GM08714 (cell line): ENCODE data around the gene TMEM132D.

Source experiments
- H3K4me3 ChIP-seq: fragments of 200-500 bp; sonication (Bioruptor generic); 2 replicates; pipeline ENCODE4 v1.5.1; 2014; ENCODE audit warnings: mild to moderate bottlenecking, low read length, inconsistent platforms
- ZNF274 ChIP-seq: IDR thresholded peaks from 2 replicates; pipeline ENCODE4 v1.6.1; 2012; ENCODE audit warnings: mild to moderate bottlenecking, low read depth, low read length

TMEM132D gene

DNA sequence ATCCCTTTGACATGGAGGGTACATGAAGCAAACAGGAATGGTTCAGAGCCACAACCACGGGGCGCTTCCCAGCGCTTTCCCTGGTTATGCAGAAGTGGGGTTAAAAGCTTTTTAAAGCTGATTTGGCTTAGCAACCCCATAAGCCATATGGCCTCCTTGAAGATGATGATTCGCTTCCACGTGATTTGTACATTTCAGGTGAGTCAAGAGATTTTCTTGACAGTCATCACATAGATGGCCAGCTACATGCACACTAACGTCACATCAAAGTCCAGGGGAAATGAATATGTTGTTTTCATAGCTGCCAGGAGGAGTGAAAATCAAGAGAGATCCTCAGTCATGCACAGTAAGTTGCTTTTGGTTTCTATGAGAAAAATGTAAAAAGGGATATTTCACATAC is 309.7 kb downstream of the TMEM132D start:
- H3K4me3 ChIP-seq: no peak overlapping the region
- no peak for TF ChIP-seq ZNF274

DNA sequence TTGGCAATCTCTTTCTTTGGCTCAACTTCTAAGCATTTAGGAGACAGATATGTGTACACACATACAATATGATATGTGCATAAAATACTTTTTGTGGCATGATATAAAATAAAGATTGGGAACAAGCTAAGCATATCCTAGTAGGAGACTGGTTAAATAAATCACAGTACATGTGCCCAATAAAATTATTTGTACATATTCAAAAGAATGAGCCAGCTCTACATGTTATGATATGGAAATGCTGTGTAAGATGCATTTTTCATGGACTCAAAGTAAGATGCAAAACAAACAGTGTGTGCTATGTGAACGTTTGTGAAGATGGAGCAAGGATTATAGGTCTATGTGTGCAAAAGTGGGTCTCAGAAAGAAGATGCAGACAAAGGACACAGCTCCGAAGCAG is 311.4 kb downstream of the TMEM132D start:
- TF ChIP-seq ZNF274: no peak

DNA sequence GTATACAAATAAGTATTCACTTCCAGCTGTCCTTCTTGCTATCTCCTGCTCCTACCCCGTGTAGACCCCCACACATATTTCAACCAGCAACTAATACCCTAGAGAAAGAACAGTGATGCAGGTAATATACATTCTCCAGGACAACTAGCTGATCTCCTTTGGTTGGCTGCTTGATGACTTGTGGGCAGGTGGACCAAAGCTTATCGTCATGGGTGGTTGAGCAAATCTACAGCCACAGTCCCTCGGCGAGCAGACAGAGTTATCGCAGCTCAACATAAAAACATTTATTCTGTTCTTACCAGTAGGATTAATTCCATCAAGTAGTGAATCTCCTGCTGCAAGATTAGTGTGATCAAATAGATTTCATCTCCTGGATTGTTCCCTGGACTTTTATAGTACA is 314.3 kb downstream of the TMEM132D start:
- TF ChIP-seq ZNF274: no peak
- H3K4me3 ChIP-seq: no peak overlapping the region

More for the DNA sequence above, 311.4 kb downstream of the TMEM132D start:
- H3K4me3 ChIP-seq: no peak overlapping the region

DNA sequence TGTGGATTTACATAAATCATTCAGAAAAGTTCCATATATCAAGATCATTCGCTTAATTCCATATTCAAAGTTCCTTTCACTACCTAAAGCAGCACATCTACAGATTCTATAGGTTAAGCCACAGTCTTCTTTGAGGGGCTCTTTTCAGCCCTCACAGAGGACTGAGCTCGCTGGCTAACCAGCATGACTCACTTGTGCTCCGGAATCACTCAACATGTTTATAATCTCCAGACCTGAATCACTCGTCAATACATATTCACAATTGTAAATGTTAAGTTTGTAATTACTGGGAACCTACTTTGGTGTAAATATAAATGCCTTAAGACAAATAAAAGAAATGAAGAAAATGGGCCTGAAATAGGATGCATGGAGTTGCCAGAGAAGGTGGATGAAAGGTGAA is 315.7 kb downstream of the TMEM132D start:
- H3K4me3 ChIP-seq: no peak overlapping the region
- TF ChIP-seq ZNF274: no peak

DNA sequence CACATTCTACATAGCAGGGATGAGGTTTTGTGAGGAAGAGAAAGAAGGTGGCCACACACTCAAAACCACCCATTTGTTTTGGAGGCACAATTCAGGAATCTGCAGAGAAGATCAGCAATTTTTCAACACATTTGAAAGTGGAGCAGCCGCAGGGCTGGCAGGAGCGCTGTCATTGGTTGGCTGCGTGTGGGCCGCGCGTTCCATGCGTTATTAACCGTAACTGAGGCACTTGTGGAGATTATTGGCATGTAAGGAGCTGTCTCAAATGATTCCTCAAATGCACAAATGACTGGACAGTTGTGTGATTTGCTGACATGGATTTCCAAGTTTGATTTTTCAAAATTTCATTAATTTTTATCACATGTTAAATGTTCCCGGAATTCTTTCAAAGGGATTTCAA is 318.5 kb downstream of the TMEM132D start:
- TF ChIP-seq ZNF274: no peak
- H3K4me3 ChIP-seq: no peak overlapping the region

DNA sequence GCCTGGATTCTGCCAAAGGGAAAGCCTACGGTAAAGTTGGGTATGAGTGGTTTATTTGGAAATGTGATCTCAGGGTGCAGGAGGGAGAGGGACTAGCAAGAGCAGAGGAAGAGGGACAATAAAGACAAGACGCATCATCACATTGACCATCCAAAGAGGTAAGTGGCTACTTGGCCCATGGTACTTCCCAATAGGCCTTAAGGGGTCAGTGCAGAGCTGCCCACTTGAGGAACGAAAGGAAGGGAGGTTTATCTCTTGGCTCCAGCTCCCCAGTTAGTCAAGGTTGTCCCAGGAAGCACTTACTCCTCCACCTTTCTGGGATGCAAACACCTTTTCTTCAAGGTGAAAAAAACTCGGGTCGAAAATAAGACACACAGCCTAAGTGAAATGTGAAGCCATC is 323.9 kb downstream of the TMEM132D start:
- TF ChIP-seq ZNF274: no peak
- no peak overlapping the region for H3K4me3 ChIP-seq

DNA sequence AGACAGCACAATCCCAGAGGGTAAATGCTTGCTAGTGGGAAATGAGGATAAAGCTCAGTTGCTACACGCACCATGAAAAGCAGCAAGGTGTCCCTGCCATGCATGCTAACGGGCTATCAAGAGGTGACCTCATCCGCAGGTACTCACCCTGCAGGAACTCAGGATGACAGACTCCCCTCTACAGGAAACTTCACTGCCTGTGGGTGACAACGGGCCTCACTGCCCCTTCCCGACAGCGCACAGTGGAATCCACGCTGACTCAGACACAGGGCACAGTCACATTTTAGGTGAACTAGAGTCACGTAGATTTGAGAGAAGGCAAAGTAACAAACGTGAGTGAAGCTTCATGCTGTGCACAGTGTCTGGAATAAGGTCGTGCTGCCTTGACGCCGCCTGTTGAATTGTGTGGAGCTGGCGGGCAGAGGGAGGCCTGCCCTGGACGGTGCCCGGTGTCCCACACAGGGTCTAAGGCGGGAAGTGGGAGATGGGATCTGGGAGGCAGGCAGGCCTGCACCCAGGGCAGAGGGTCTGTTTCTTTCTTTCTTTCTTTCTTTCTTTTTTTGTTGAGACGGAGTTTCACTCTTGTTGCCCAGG is 331.8 kb downstream of the TMEM132D start:
- no peak for TF ChIP-seq ZNF274
- H3K4me3 ChIP-seq: no peak overlapping the region

DNA sequence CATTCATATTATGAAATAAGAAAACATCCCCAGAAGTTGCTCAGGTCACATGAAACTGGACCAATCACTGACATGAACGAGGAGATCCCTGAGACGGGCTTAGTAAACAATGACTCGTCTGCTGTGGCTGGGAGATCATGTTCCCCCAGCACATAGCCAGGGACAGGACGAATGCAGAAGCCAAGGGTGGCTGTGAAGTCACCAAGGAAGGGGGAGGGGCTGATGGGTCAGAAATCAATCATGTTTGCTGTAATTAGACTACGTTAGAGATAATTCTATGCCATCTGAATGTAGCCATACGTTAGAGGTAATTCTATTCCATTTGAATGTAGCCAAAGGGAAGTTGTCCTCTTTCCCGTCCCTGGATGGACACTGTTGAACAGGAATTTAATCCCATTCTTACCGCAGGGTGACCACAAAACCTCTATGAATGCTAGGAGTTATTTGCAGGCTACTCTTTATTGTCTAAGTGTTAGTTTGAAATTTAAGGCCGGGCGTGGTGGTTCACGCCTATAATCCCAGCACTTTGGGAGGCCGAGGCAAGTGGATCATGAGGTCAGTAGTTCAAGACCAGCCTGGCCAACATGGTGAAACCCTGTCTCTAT is 332.9 kb downstream of the TMEM132D start:
- TF ChIP-seq ZNF274: no peak
- no peak overlapping the region for H3K4me3 ChIP-seq

DNA sequence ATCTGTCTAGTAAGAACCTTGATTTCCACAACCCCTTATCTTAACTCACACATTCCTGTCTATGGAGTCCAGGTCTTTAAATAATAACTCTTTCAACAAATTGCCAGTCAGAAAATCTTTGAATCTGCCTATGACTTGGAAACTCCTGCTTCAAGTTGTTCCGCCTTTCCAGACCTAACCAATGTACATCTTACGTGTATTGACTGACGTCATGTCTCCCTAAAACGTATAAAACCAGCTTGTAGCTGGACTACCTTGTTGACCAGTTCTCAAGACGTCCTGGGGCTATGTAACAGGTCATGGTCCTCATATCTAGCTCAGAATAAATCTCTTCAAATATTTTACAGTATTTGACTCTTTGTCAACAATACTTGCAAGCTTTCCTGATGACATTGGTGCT is 337.0 kb downstream of the TMEM132D start:
- no peak for TF ChIP-seq ZNF274
- H3K4me3 ChIP-seq: no peak overlapping the region

DNA sequence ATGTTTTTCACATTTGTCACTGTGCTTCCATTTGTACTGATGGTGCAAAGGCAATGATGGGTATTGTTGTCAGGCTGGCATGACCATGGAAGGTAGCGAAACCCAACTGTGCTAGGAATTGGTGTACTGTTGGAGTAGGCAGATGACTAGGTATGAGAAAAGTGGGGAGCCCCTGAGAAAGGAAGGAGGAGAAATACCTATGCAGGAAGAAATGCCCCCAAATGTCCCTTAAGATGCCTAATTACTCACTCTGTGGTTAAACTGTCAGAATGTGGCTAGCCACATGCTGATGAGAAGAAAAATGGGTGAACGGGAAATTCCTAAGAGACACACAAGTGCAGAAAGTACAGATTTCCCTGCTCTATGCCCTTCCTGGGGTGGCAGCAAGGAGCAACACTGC is 339.1 kb downstream of the TMEM132D start:
- TF ChIP-seq ZNF274: no peak
- no peak overlapping the region for H3K4me3 ChIP-seq

DNA sequence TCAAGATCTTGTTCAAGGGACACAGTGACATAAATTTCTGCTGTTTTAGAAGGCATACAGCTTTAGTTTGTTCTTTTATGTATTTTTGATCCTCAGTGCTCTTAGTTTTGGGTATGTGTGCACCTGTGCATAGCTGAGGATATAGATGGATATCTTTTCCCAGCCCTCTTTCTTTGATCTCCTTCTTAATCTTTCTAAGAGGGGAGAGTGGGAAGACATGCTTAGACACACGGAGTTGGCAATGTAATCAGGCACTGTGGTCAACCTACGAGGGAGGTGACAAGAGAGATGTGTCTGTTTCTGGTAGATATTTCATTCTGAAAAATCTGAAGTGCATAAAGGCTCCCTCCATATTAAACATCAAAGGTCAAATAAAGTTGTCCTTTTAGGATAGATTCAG is 340.6 kb downstream of the TMEM132D start:
- H3K4me3 ChIP-seq: no peak overlapping the region
- no peak for TF ChIP-seq ZNF274

DNA sequence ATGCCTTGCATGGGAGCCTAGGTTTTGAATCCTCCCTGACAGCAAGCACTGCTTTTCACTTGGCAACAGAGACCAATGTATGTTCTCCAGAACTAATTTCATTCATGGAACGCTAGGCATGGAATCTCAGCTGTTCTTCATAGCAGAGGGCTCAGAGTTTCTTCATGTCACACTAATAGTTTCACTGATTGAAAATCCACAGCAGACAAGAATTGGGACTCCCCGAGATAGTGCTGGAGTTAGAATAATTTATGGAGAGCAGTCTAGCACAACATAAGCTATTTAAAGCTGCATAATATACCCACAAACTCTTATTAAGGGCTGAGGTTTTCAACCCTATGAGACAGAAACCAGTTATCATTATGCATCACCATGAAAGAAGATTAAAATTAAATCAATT is 342.5 kb downstream of the TMEM132D start:
- no peak for TF ChIP-seq ZNF274
- H3K4me3 ChIP-seq: no peak overlapping the region

DNA sequence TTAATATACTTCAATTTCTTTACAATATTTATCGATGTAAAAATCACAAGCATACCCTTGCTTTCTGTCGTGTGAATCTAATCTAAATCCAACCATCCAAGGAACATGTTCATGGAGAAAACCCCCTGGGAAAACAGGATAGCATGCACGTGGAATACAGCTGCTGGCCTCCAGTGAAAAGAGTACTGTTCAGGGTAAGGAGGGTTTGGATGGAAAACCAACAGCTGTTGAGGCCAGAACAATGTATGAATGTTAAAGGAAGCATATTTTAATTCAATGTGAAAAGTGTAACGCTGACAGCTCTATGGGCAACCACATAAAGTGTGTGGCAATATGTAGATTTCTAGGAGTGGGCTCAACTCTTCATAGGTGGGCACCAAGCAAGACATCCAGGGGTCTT is 344.0 kb downstream of the TMEM132D start:
- H3K4me3 ChIP-seq: no peak overlapping the region
- no peak for TF ChIP-seq ZNF274

DNA sequence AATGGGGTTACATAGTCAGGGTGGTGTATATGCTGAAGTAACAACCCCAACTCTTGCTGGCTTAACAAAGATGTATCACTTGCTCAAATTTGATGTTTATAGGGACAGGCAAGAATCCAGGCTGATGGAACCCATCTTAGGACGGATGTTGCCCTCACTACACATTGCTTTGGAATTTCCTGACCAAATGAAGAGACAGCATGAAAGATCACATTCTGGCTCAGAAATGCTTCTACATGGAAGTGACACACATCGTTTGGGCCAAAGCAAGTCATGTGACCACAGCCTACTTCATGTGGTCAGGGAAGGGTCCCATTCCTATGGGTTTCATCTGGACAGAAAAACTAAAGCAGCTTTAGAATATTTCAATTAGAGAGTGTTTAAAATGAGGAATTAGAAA is 345.8 kb downstream of the TMEM132D start:
- H3K4me3 ChIP-seq: no peak overlapping the region
- TF ChIP-seq ZNF274: no peak

DNA sequence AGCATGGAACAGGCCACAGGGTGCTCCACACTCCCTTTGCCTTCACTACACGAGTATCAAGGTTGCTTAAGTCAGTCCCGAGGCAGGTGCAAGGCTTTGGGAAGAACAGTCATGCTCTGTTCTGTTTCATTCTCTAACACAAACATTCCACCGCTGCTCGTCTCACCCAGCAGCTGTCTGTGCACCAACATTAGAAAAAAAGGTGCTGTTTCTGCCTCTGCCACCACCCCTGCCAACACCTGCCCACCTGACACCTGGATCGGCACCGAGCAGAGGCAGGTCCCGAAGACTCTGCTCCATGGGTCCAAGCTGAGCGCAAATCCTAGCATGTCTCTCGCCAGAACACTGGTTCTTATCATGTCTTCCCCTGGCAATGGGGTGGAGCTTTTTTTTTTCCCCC is 347.7 kb downstream of the TMEM132D start:
- TF ChIP-seq ZNF274: no peak

More for the DNA sequence above, 347.7 kb downstream of the TMEM132D start:
- H3K4me3 ChIP-seq: no peak overlapping the region
